ENCODE data around the gene GCN1. TPM values are rescaled to one million over a fixed set of nuclear protein-coding genes. Genes with fewer than 3 reads are reported as not detected.
A peak's percentile ranks its signal among the peaks of the same experiment; 100 is the strongest.

GCN1 gene
- total and polyA plus RNA-seq, 2 experiments from 2014 or later = 28.2 to 197 TPM

- H3K9me2 ChIP-seq (replicated peaks; ENCODE audit: insufficient read depth) = no peaks in the 10 kb centered on the region
- TF ChIP-seq, protein P1, sequence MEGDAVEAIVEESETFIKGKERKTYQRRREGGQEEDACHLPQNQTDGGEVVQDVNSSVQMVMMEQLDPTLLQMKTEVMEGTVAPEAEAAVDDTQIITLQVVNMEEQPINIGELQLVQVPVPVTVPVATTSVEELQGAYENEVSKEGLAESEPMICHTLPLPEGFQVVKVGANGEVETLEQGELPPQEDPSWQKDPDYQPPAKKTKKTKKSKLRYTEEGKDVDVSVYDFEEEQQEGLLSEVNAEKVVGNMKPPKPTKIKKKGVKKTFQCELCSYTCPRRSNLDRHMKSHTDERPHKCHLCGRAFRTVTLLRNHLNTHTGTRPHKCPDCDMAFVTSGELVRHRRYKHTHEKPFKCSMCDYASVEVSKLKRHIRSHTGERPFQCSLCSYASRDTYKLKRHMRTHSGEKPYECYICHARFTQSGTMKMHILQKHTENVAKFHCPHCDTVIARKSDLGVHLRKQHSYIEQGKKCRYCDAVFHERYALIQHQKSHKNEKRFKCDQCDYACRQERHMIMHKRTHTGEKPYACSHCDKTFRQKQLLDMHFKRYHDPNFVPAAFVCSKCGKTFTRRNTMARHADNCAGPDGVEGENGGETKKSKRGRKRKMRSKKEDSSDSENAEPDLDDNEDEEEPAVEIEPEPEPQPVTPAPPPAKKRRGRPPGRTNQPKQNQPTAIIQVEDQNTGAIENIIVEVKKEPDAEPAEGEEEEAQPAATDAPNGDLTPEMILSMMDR (IDR thresholded peaks at IDR 0.05; ENCODE audit: poor library complexity) = no peak
- H3K36me3 ChIP-seq (replicated peaks; ENCODE audit: insufficient read depth, low read depth) = no peaks in the 10 kb centered on the region
- no peaks in the 10 kb centered on the region for H3K9me3 ChIP-seq (ENCODE audit: low read depth)
- no peaks in the 10 kb centered on the region for H3K27me3 ChIP-seq
- H3K4me2 ChIP-seq = no peak overlapping the region
- peaks cover 11% of the 10 kb centered on the region for H3K4me1 ChIP-seq (ENCODE audit: insufficient read depth)
- 54% methylated on average over 9 of the region's 9 CpGs for WGBS (ENCODE audit: low lambda C conversion rate, missing lambda C conversion rate)
- no peak overlapping the region for H3K4me3 ChIP-seq
- no peaks in the 10 kb centered on the region for H3K79me2 ChIP-seq
- no peak for DNase-seq (ENCODE audit: low spot score)
- peak overlapping the region; percentile 17 for H3K27ac ChIP-seq
- H2AFZ ChIP-seq = no peak overlapping the region
- H4K20me1 ChIP-seq (ENCODE audit: insufficient read depth, poor library complexity, severe bottlenecking) = no peaks in the 10 kb centered on the region
Observed at GRCh38 chr12:120079411-120080400, 114.8 kb downstream of the GCN1 start.

- no peaks in the 10 kb centered on the region for H3K27me3 ChIP-seq
- no peaks in the 10 kb centered on the region for H3K9me2 ChIP-seq (replicated peaks; ENCODE audit: insufficient read depth)
- H3K4me3 ChIP-seq = no peak overlapping the region
- DNase-seq (ENCODE audit: low spot score) = no peak
- H2AFZ ChIP-seq = no peak overlapping the region
- H3K9me3 ChIP-seq (ENCODE audit: low read depth) = no peaks in the 10 kb centered on the region
- H3K36me3 ChIP-seq (replicated peaks; ENCODE audit: insufficient read depth, low read depth) = no peaks in the 10 kb centered on the region
- peaks cover 11% of the 10 kb centered on the region for H3K4me1 ChIP-seq (ENCODE audit: insufficient read depth)
- H3K4me2 ChIP-seq = no peak overlapping the region
- peak overlapping the region; percentile 17 for H3K27ac ChIP-seq
- H4K20me1 ChIP-seq (ENCODE audit: insufficient read depth, poor library complexity, severe bottlenecking) = no peaks in the 10 kb centered on the region
- H3K79me2 ChIP-seq = no peaks in the 10 kb centered on the region
- 64% methylated on average over 5 of the region's 5 CpGs for WGBS (ENCODE audit: low lambda C conversion rate, missing lambda C conversion rate)
- no peak for TF ChIP-seq EZH2 (IDR thresholded peaks at IDR 0.05; ENCODE audit: borderline replicate concordance)
- no peak for TF ChIP-seq EZH2phosphoT487 (IDR thresholded peaks at IDR 0.05; ENCODE audit: low read depth, severe bottlenecking, unreplicated experiment)
- TF ChIP-seq, protein P1 (IDR thresholded peaks at IDR 0.05; ENCODE audit: poor library complexity) = no peak
Observed at GRCh38 chr12:120078868-120079267, 115.6 kb downstream of the GCN1 start.

DNA sequence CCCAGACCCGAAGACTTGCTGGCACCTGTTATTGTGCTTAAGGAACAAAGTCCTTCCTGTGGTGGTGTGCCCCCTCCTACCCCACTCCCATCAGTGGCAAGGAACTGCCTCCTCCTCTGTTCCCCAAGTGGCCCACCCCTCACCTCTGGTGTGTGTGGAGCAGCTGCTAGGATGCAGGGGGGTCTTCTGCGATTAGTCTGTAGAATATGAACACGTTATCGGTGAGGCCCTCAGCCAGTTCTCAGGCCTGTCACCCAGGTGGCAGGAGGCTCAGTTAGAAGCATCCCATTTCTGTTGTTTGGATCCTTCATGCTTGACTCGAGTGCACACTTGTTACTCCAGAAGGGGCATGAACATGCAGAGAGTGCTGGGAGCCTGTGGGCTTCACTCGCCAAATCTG lies 117.3 kb downstream of the GCN1 start:
- 94% methylated on average over 6 of the region's 6 CpGs for WGBS (ENCODE audit: low lambda C conversion rate, missing lambda C conversion rate)
- H3K4me2 ChIP-seq = no peak overlapping the region
- no peak overlapping the region for H2AFZ ChIP-seq
- no peak overlapping the region for H3K4me3 ChIP-seq
- no peak overlapping the region for H3K27ac ChIP-seq
- H3K79me2 ChIP-seq = no peaks in the 10 kb centered on the region
- TF ChIP-seq EZH2 (IDR thresholded peaks at IDR 0.05; ENCODE audit: borderline replicate concordance) = no peak
- TF ChIP-seq, protein P1 (IDR thresholded peaks at IDR 0.05; ENCODE audit: poor library complexity) = no peak
- TF ChIP-seq EZH2phosphoT487 (IDR thresholded peaks at IDR 0.05; ENCODE audit: low read depth, severe bottlenecking, unreplicated experiment) = no peak
- no peaks in the 10 kb centered on the region for H4K20me1 ChIP-seq (ENCODE audit: insufficient read depth, poor library complexity, severe bottlenecking)
- DNase-seq (ENCODE audit: low spot score) = no peak
- H3K9me2 ChIP-seq (replicated peaks; ENCODE audit: insufficient read depth) = no peaks in the 10 kb centered on the region
- H3K4me1 ChIP-seq (ENCODE audit: insufficient read depth) = peaks cover 11% of the 10 kb centered on the region
- no peaks in the 10 kb centered on the region for H3K9me3 ChIP-seq (ENCODE audit: low read depth)
- H3K27me3 ChIP-seq = no peaks in the 10 kb centered on the region
- H3K36me3 ChIP-seq (replicated peaks; ENCODE audit: insufficient read depth, low read depth) = no peaks in the 10 kb centered on the region

Small RNAs within 50 kb of the gene (microRNA-seq; reads per million reads assigned to microRNA genes)
- 2.2 reads per million for gene MIR4498

Small RNAs within 50 kb of the gene (small RNA-seq; reads per million reads assigned to genes)
- 0.09 reads per million for gene MIR4498

Other genes with a start within 250 kb of the GCN1 start
- gene BICDL1, start 205.5 kb downstream of the GCN1 start, total RNA-seq = 7.7 and 10.6 TPM in 2 replicates
- 21.9 and 26.6 TPM in 2 replicates for gene BICDL1, start 205.5 kb downstream of the GCN1 start, polyA plus RNA-seq
- 22.0 and 22.6 TPM in 2 replicates for gene RAB35, start 78.0 kb downstream of the GCN1 start, total RNA-seq
- 24.0 and 26.0 TPM in 2 replicates for gene RAB35, start 78.0 kb downstream of the GCN1 start, polyA plus RNA-seq
- gene RPLP0, start 6.4 kb upstream of the GCN1 start, total RNA-seq = 3,730 and 3,982 TPM in 2 replicates
- 775 and 798 TPM in 2 replicates for gene RPLP0, start 6.4 kb upstream of the GCN1 start, polyA plus RNA-seq
- 26.7 and 30.4 TPM in 2 replicates for gene PXN, start 71.0 kb upstream of the GCN1 start, total RNA-seq
- gene PXN, start 71.0 kb upstream of the GCN1 start, polyA plus RNA-seq = 61.7 and 69.3 TPM in 2 replicates
- gene RNU4-2, start 97.2 kb upstream of the GCN1 start, total RNA-seq = under 0.01 TPM in 2 replicates
- gene RNU4-2, start 97.2 kb upstream of the GCN1 start, polyA plus RNA-seq = not detected in 2 replicates
- gene RNU4-1, start 98.5 kb upstream of the GCN1 start, total RNA-seq = under 0.01 TPM in 2 replicates
- gene RNU4-1, start 98.5 kb upstream of the GCN1 start, polyA plus RNA-seq = not detected in 2 replicates
- 3.9 and 7.7 TPM in 2 replicates for gene SIRT4, start 107.6 kb upstream of the GCN1 start, total RNA-seq
- 3.0 and 5.5 TPM in 2 replicates for gene SIRT4, start 107.6 kb upstream of the GCN1 start, polyA plus RNA-seq
- gene PLA2G1B, start 133.1 kb upstream of the GCN1 start, total RNA-seq = 8.5 and 24.9 TPM in 2 replicates
- gene PLA2G1B, start 133.1 kb upstream of the GCN1 start, polyA plus RNA-seq = 14.7 and 18.8 TPM in 2 replicates
- 2.2 and 9.3 TPM in 2 replicates for gene MSI1, start 174.4 kb upstream of the GCN1 start, total RNA-seq
- gene MSI1, start 174.4 kb upstream of the GCN1 start, polyA plus RNA-seq = 4.4 and 5.6 TPM in 2 replicates
- gene COX6A1, start 243.4 kb upstream of the GCN1 start, total RNA-seq = 522 and 581 TPM in 2 replicates
- gene COX6A1, start 243.4 kb upstream of the GCN1 start, polyA plus RNA-seq = 964 and 1,059 TPM in 2 replicates